Thyroid gland (tissue), 4 donors: ENCODE results near the gene F8A1.

Experiments
- POLR2A ChIP-seq, 2 donors: fragments of 450-650 bp; IDR thresholded peaks; one replicate each; pipeline ENCODE4 v1.6.1; 2017; ENCODE audit warnings: antibody characterized with exemption in 2 of 2, mild to moderate bottlenecking in 2 of 2, moderate library complexity in 1 of 2
- TF ChIP-seq, protein P1 (sequence below), 6 experiments: fragments of 200-600 bp in 3 of 6; fragments of 450-650 bp in 3 of 6; sonication (generic) in 3 of 6; IDR thresholded peaks; one replicate each; pipeline ENCODE4 v1.5.1; 2016 to 2019; ENCODE audit warnings: antibody characterized with exemption in 6 of 6, mild to moderate bottlenecking in 2 of 6, inconsistent platforms in 1 of 6, moderate library complexity in 1 of 6

DNA sequence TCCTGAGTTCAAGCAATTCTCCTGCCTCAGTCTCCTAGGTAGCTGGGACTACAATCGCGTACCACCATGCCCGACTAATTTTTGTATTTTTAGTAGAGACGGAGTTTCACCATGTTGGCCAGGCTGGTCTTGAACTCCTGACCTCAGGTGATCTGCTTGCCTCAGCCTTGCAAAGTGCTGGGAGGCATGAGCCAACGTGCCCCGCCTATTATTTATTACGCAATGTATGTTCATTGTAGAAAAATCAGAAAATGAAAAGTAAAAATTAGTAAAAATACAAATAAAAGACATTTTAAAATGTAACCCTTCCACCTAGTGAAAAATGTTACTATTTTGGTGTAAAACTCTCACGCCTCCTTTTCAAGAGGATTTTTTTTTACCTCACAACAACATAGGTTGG, 14.2 kb downstream of the F8A1 start:
- TF ChIP-seq POLR2A (IDR thresholded peaks at IDR 0.05), result no peak
- TF ChIP-seq, protein P1, sequence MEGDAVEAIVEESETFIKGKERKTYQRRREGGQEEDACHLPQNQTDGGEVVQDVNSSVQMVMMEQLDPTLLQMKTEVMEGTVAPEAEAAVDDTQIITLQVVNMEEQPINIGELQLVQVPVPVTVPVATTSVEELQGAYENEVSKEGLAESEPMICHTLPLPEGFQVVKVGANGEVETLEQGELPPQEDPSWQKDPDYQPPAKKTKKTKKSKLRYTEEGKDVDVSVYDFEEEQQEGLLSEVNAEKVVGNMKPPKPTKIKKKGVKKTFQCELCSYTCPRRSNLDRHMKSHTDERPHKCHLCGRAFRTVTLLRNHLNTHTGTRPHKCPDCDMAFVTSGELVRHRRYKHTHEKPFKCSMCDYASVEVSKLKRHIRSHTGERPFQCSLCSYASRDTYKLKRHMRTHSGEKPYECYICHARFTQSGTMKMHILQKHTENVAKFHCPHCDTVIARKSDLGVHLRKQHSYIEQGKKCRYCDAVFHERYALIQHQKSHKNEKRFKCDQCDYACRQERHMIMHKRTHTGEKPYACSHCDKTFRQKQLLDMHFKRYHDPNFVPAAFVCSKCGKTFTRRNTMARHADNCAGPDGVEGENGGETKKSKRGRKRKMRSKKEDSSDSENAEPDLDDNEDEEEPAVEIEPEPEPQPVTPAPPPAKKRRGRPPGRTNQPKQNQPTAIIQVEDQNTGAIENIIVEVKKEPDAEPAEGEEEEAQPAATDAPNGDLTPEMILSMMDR (IDR thresholded peaks at IDR 0.05), result no peak
